Trophoblast cell (in vitro differentiated cells and primary cell): Measurements from ENCODE around the gene PAFAH1B2.

ENCODE experiments used
- DNase-seq, 2 donors: peaks; one replicate each; pipeline ENCODE4 v3.0.0-alpha.2; 2016
- H2AFZ ChIP-seq: 2 replicates; pipeline ENCODE4 v1.6.1; 2013; ENCODE audit warnings: low read length, moderate library complexity, mild to moderate bottlenecking; ENCODE audit not compliant: insufficient read depth, poor library complexity
- H2AK5ac ChIP-seq: 2 replicates; pipeline ENCODE4 v1.6.1; 2013; ENCODE audit warnings: mild to moderate bottlenecking, low read length
- H2BK120ac ChIP-seq: 2 replicates; pipeline ENCODE4 v1.6.1; 2013; ENCODE audit warnings: low read length, mild to moderate bottlenecking, moderate library complexity; ENCODE audit not compliant: insufficient read depth, poor library complexity
- H2BK12ac ChIP-seq: 2 replicates; pipeline ENCODE4 v1.6.1; 2013; ENCODE audit warnings: mild to moderate bottlenecking, low read length, moderate library complexity
- H2BK5ac ChIP-seq: 2 replicates; pipeline ENCODE4 v1.6.1; 2013; ENCODE audit warnings: low read length, low read depth, moderate library complexity, mild to moderate bottlenecking; ENCODE audit not compliant: poor library complexity
- H3K14ac ChIP-seq: 2 replicates; pipeline ENCODE4 v1.6.1; 2013; ENCODE audit warnings: mild to moderate bottlenecking, low read length
- H3K18ac ChIP-seq: 2 replicates; pipeline ENCODE4 v1.6.1; 2013; ENCODE audit warnings: mild to moderate bottlenecking, low read length
- H3K23ac ChIP-seq: 2 replicates; pipeline ENCODE4 v1.6.1; 2013; ENCODE audit warnings: low read length
- H3K27ac ChIP-seq: 2 replicates; pipeline ENCODE4 v1.5.1; 2013; ENCODE audit warnings: low read depth, mild to moderate bottlenecking, inconsistent platforms, low read length, moderate library complexity
- H3K27me3 ChIP-seq: 2 replicates; pipeline ENCODE4 v1.6.1; 2013; ENCODE audit warnings: inconsistent platforms, mild to moderate bottlenecking, low read length, moderate library complexity; ENCODE audit not compliant: insufficient read depth
- H3K36me3 ChIP-seq, 2 experiments: 1 replicate in 1 of 2; 2 replicates in 1 of 2; pipeline ENCODE4 v1.6.1; 2013; ENCODE audit warnings: low read length in 2 of 2, mild to moderate bottlenecking in 2 of 2, moderate library complexity in 1 of 2; ENCODE audit not compliant: insufficient read depth in 2 of 2, control insufficient read depth in 1 of 2
- H3K4ac ChIP-seq: 2 replicates; pipeline ENCODE4 v1.6.1; 2013; ENCODE audit warnings: low read depth, mild to moderate bottlenecking, low read length, moderate library complexity
- H3K4me1 ChIP-seq, 2 experiments: 1 replicate in 1 of 2; 2 replicates in 1 of 2; pipeline ENCODE4 v1.6.1; 2013; ENCODE audit warnings: low read length in 2 of 2, mild to moderate bottlenecking in 2 of 2, moderate library complexity in 1 of 2; ENCODE audit not compliant: insufficient read depth in 2 of 2, control insufficient read depth in 1 of 2
- H3K4me2 ChIP-seq: 2 replicates; pipeline ENCODE4 v1.6.1; 2013; ENCODE audit warnings: inconsistent platforms, mild to moderate bottlenecking, low read length, moderate library complexity
- H3K4me3 ChIP-seq: 2 replicates; pipeline ENCODE4 v1.5.1; 2013; ENCODE audit warnings: mild to moderate bottlenecking, low read depth, low read length, inconsistent platforms
- H3K79me1 ChIP-seq: one replicate; pipeline ENCODE4 v1.6.1; 2013; ENCODE audit warnings: low read length
- H3K79me2 ChIP-seq: 2 replicates; pipeline ENCODE4 v1.6.1; 2013; ENCODE audit warnings: low read length, mild to moderate bottlenecking; ENCODE audit not compliant: control insufficient read depth, insufficient read depth, poor library complexity
- H3K9ac ChIP-seq: 2 replicates; pipeline ENCODE4 v1.6.1; 2013; ENCODE audit warnings: mild to moderate bottlenecking, low read length
- H3K9me3 ChIP-seq: 2 replicates; pipeline ENCODE4 v1.6.1; 2013; ENCODE audit warnings: low read depth, mild to moderate bottlenecking, control low read depth, inconsistent platforms, low read length; ENCODE audit not compliant: insufficient read depth
- H4K12ac ChIP-seq: 2 replicates; pipeline ENCODE4 v1.6.1; 2013; ENCODE audit warnings: low read depth, mild to moderate bottlenecking, low read length, moderate library complexity
- H4K8ac ChIP-seq: 2 replicates; pipeline ENCODE4 v1.6.1; 2013; ENCODE audit warnings: low read depth, mild to moderate bottlenecking, low read length, moderate library complexity
- H4K91ac ChIP-seq: one replicate; pipeline ENCODE4 v1.6.1; 2013; ENCODE audit warnings: low read depth, mild to moderate bottlenecking, low read length, moderate library complexity
- WGBS: extraction: QIAGEN DNeasy Blood & Tissue Kit; methylation state at CpG from one replicate; pipeline ENCODE4 v1.1.7; 2013; ENCODE audit warnings: missing lambda C conversion rate; ENCODE audit not compliant: insufficient read length, insufficient coverage; ENCODE audit errors: extremely low coverage; 5-methylcytosine and 5-hydroxymethylcytosine counted together

Gene PAFAH1B2

DNA sequence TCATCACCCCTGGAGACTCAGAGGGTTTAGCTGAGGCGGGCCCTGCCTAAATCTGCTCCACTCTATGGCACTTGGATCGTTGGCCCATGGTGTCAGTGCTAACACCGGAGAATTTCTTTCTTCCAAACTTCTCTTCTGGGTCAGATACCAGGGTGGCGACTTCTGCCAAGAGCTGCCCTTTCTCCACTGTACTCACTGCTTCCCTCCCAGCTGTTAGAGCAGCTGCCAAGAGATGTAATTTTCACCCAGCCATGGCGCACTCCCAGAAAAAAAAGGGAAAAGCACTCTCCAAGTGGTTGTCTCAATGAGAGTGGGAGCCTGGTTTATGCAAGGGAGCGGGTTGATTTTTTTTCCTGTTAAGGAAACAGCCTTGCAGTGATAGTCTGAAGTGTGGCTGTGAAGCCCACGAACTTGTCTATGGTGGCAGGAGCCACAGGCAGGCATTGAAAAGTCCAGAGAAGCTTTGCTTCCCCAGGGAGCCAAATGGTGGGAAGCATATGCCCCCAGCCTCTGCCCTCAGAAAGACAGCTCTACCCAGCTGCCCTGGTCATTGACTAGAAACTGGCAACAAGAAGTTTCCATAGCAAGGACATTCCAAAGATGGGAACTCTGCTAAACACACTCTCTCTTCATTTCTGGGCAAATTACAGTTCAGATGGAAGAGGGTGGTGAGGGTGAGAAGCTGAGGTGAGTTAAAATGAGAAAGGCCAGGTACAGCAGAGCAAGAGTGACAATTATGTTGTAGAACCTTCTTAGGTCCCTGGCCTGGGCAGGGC, 77.1 kb downstream of the PAFAH1B2 start:
- H3K23ac ChIP-seq = no peak overlapping the region
- H3K18ac ChIP-seq = no peak overlapping the region
- no peak overlapping the region for H3K4ac ChIP-seq
- H3K9ac ChIP-seq = no peak overlapping the region
- no peak overlapping the region for H3K4me2 ChIP-seq
- H4K8ac ChIP-seq = no peak overlapping the region
- no peaks in the 10 kb centered on the region for H3K9me3 ChIP-seq
- H2BK12ac ChIP-seq = no peak overlapping the region
- no peak overlapping the region for H2BK5ac ChIP-seq
- peaks cover 2% of the 10 kb centered on the region for H3K79me2 ChIP-seq
- H3K4me3 ChIP-seq = no peak overlapping the region
- no peak overlapping the region for H4K12ac ChIP-seq
- no peak for DNase-seq
- no peak overlapping the region for H2BK120ac ChIP-seq
- WGBS = no CpG with 5 or more reads among the region's 7 CpGs
- no peaks in the 10 kb centered on the region for H3K79me1 ChIP-seq
- H3K14ac ChIP-seq = no peak overlapping the region
- H3K27me3 ChIP-seq = no peaks in the 10 kb centered on the region
- H3K4me1 ChIP-seq = peaks cover 0 to 5% of the 10 kb centered on the region in 2 experiments
- peaks cover 60 to 71% of the 10 kb centered on the region in 2 experiments for H3K36me3 ChIP-seq
- no peak overlapping the region for H2AK5ac ChIP-seq
- H3K27ac ChIP-seq = no peak overlapping the region
- H4K91ac ChIP-seq = no peak overlapping the region
- H2AFZ ChIP-seq = no peak overlapping the region

DNA sequence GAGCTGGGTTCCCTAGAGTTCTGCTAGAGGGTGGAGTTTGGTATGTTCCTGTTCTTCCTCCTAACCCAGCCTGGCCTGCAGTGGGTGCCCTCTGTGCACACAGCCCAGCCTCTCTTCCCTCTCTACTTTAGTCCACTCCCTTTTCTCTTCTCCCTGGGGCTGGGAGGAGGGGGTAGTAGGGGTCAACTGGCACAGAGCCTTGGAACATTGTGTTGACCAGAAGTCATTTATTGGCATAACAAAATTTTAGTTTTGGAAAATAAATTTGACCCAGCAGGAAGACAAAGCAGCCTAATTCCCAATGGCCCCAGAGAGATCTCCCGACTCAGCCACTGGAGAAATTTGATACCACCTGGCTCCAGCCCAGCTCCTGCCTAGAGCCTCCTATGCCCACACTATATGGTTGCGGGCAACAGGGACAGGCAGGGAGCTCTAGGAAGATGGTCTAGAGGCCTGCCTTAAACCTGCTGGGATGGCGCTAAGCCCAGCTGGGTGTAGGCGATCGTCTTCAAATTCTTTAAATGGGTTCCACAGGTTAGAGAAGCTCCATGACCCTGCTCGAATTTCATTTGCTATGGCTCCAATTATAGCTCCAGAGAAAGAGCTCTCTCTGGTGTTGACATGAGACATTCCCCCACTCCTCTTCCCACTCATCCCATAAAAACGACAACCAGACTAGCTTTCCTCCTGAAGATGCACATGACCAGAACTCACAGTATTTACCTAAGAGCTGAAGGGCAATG, 77.9 kb downstream of the PAFAH1B2 start:
- Histone ChIP-seq H3K18ac (no peak overlapping the region), H3K79me2 (peaks cover 2% of the 10 kb centered on the region), H2AFZ (no peak overlapping the region), H3K27ac (no peak overlapping the region), H3K4me3 (no peak overlapping the region), H2BK12ac (no peak overlapping the region), H3K14ac (no peak overlapping the region), H3K9me3 (no peaks in the 10 kb centered on the region), H4K12ac (no peak overlapping the region), H2AK5ac (no peak overlapping the region), H4K91ac (no peak overlapping the region), H3K23ac (no peak overlapping the region), H2BK5ac (no peak overlapping the region), H3K4ac (no peak overlapping the region), H3K4me1 (peaks cover 0 to 5% of the 10 kb centered on the region in 2 experiments), H3K79me1 (no peaks in the 10 kb centered on the region), H2BK120ac (no peak overlapping the region), H3K9ac (no peak overlapping the region), H3K4me2 (no peak overlapping the region), H3K27me3 (no peaks in the 10 kb centered on the region), H3K36me3 (peaks cover 62 to 74% of the 10 kb centered on the region in 2 experiments), H4K8ac (no peak overlapping the region)
- DNase-seq = no peak
- whole genome bisulfite sequencing = no CpG with 5 or more reads among the region's 7 CpGs

DNA sequence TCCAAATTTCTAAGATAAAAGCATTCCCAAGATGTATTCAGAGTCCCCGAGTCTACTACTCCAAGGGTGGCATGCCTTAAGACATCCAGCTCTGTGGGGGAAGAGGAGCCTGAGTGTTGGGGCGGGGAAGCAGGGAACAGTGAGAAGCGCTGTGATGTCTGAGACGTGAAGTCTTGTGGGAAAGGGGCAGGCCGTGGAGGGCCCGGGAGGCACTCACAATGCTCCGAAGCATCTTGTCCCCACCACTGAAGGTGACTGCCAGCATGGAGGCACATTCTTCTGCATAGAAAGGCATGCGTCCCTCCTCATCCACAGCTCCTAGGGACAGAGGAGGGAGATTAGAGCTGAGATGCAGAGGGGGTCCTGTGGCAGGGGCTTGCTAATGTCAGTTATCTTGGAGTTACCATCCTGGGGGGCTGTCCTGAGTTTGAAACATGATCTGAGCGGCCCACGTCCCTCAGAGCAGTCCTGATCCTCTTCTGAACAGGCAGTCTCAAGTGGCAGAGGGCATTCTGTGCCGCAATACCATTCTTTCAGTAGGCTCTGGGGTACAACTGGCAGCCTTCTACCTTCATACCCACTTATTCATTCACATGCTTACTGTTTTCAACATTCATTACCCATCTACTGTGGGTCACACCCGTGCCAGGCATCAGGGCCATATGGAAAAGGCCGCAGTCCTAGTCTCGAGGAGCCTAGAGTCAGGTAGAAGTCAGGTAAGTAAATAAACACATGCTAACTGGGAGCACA, 79.1 kb downstream of the PAFAH1B2 start:
- Histone ChIP-seq H3K4ac (no peak overlapping the region), H3K14ac (no peak overlapping the region), H3K79me1 (no peaks in the 10 kb centered on the region), H3K27me3 (no peaks in the 10 kb centered on the region), H3K9ac (no peak overlapping the region), H3K4me3 (no peak overlapping the region), H3K4me2 (no peak overlapping the region), H2BK120ac (no peak overlapping the region), H2AK5ac (no peak overlapping the region), H3K4me1 (peaks cover 0 to 5% of the 10 kb centered on the region in 2 experiments), H3K23ac (no peak overlapping the region), H3K9me3 (no peaks in the 10 kb centered on the region), H3K27ac (no peak overlapping the region), H3K36me3 (peaks cover 66 to 73% of the 10 kb centered on the region in 2 experiments), H2BK5ac (no peak overlapping the region), H2AFZ (no peak overlapping the region), H4K12ac (no peak overlapping the region), H3K79me2 (peaks cover 2% of the 10 kb centered on the region), H3K18ac (no peak overlapping the region), H4K8ac (no peak overlapping the region), H2BK12ac (no peak overlapping the region), H4K91ac (no peak overlapping the region)
- DNase-seq = peak in 1 of 2 donors; percentile 33
- WGBS = no CpG with 5 or more reads among the region's 14 CpGs
